ENCODE measurements around the gene TLCD3B. TPM values are rescaled to one million over a fixed set of nuclear protein-coding genes. Genes with fewer than 3 reads are reported as not detected.

The TLCD3B gene
- total RNA-seq, 1 experiment from 2014 or later = 20.9 TPM

DNA sequence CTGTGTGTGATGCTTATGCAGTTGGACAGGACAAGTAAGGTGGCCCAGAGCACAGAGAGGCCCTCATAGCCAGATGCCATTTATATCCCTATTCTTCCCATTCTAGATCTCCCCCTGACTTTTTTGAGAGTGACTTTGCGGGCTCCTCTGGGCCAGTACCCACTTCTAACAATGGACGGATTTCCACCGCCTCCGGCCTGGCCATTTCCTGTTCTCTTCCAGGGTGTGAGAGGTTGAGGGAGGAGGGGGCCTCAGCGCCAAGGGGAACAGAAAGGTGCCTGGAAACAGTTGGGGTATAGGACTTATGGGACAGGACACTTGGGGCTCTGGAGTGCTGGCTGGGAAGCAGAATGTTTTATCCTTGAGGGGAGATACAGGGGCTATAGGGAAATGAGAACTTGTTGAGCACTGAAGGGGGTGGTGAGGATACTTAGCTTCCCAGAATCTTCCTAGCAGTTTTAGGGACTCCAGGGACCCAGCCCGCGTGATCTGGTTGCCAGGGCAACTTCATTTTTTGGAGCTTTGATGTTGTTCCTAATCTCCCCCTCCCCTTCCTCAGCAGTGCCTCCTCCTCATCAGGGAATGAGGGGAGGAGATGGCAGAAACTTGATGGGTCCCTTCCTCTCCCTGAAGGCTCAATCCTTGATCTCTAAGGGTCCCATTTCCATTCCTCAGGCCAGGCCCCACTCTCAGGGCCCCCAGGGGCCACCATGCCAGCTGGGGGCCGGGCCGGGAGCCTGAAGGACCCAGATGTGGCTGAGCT is 53.8 kb downstream of the TLCD3B start:
- H2BK5ac ChIP-seq (ENCODE audit: insufficient read length, low read length) = no peak overlapping the region
- no peak overlapping the region for H3K18ac ChIP-seq (ENCODE audit: insufficient read length, low read depth, low read length)
- H3K23ac ChIP-seq (ENCODE audit: insufficient read length, low read depth, low read length) = no peak overlapping the region
- no peaks in the 10 kb centered on the region for H4K20me1 ChIP-seq (ENCODE audit: control insufficient read depth, insufficient read depth, insufficient read length)
- H3K23me2 ChIP-seq (ENCODE audit: insufficient read length, low read depth, low read length, poor library complexity, severe bottlenecking) = peaks cover 14% of the 10 kb centered on the region
- H3K79me1 ChIP-seq (ENCODE audit: insufficient read depth, low read depth, low read length, poor library complexity, severe bottlenecking) = peaks cover 7% of the 10 kb centered on the region
- TF ChIP-seq, protein P1, sequence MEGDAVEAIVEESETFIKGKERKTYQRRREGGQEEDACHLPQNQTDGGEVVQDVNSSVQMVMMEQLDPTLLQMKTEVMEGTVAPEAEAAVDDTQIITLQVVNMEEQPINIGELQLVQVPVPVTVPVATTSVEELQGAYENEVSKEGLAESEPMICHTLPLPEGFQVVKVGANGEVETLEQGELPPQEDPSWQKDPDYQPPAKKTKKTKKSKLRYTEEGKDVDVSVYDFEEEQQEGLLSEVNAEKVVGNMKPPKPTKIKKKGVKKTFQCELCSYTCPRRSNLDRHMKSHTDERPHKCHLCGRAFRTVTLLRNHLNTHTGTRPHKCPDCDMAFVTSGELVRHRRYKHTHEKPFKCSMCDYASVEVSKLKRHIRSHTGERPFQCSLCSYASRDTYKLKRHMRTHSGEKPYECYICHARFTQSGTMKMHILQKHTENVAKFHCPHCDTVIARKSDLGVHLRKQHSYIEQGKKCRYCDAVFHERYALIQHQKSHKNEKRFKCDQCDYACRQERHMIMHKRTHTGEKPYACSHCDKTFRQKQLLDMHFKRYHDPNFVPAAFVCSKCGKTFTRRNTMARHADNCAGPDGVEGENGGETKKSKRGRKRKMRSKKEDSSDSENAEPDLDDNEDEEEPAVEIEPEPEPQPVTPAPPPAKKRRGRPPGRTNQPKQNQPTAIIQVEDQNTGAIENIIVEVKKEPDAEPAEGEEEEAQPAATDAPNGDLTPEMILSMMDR (conservative IDR thresholded peaks at IDR 0.05) = no peak
- Mint-ChIP-seq H3K9me3 (peaks cover 11% of the 10 kb centered on the region in 2 experiments), H3K27ac (peak overlapping the region; percentile 39 to 74 (median 57); a peak in 4 of 7 replicates), H3K4me3 (peak overlapping the region in 1 of 2 experiments; percentile 12; a peak in 2 of 5 replicates), H3K27me3 (ENCODE audit: low read depth) (peaks cover 11% of the 10 kb centered on the region), H3K4me1 (peaks cover 29% of the 10 kb centered on the region in 2 experiments), H3K36me3 (ENCODE audit: insufficient read depth in 1 of 3, low read depth in 3 of 3) (peaks cover 35 to 52% (median 47%) of the 10 kb centered on the region in 3 experiments)
- no peak overlapping the region for H3K4me2 ChIP-seq (ENCODE audit: insufficient read depth, insufficient read length, low read length)
- H3K14ac ChIP-seq (ENCODE audit: insufficient read depth, low read length) = no peak overlapping the region
- H3K4me1 ChIP-seq (ENCODE audit: insufficient read depth, low read length) = peaks cover 3% of the 10 kb centered on the region; the same call in 1 of the 2 replicates
- H3K56ac ChIP-seq (ENCODE audit: insufficient read length, low read depth, low read length) = no peak overlapping the region
- no peak overlapping the region for H3T11ph ChIP-seq (ENCODE audit: low read length)
- H2AFZ ChIP-seq (ENCODE audit: low read length) = no peak overlapping the region
- no peak for DNase-seq
- no peak overlapping the region for H4K8ac ChIP-seq (replicated peaks; ENCODE audit: insufficient read length, low read depth, low read length)
- no peak overlapping the region for H3K4ac ChIP-seq (ENCODE audit: low read depth, low read length)
- H2BK20ac ChIP-seq (ENCODE audit: low read depth, low read length, poor library complexity, severe bottlenecking) = no peak overlapping the region
- H2AK5ac ChIP-seq (ENCODE audit: insufficient read length, low read length) = no peak overlapping the region
- no peak overlapping the region for H4K91ac ChIP-seq (ENCODE audit: insufficient read length, low read depth, low read length)
- no peak overlapping the region for H3K9ac ChIP-seq (ENCODE audit: extremely low read depth, insufficient read length, low read length)
- H2BK12ac ChIP-seq (ENCODE audit: insufficient read length, low read depth, low read length) = no peak overlapping the region
- no peak overlapping the region for H4K5ac ChIP-seq (ENCODE audit: insufficient read length, low read depth, low read length)
- H2BK15ac ChIP-seq (ENCODE audit: low read depth, low read length) = no peak overlapping the region
- WGBS (ENCODE audit: extremely low coverage, insufficient read length, low lambda C conversion rate) = no CpG with 5 or more reads among the region's 9 CpGs
- H3K79me2 ChIP-seq (ENCODE audit: insufficient read depth, low read length) = peaks cover 5% of the 10 kb centered on the region; the same call in 1 of the 2 replicates
- H3K9me3 ChIP-seq (ENCODE audit: control insufficient read depth, low read depth, low read length) = peaks cover 7% of the 10 kb centered on the region
- no peak overlapping the region for H3K27ac ChIP-seq (ENCODE audit: insufficient read length, low read depth, low read length)
- H2BK120ac ChIP-seq (ENCODE audit: low read depth, low read length, poor library complexity, severe bottlenecking) = no peak overlapping the region
- H3K27me3 ChIP-seq (ENCODE audit: insufficient read depth, low read length) = peaks cover 3% of the 10 kb centered on the region; the same call in 1 of the 2 replicates

Measured in H9 (cell line).